ENCODE data around the gene TANGO6. TPM values are rescaled to one million over a fixed set of nuclear protein-coding genes. Genes with fewer than 3 reads are reported as not detected.

TANGO6 gene
- 34.4 TPM for total RNA-seq

DNA sequence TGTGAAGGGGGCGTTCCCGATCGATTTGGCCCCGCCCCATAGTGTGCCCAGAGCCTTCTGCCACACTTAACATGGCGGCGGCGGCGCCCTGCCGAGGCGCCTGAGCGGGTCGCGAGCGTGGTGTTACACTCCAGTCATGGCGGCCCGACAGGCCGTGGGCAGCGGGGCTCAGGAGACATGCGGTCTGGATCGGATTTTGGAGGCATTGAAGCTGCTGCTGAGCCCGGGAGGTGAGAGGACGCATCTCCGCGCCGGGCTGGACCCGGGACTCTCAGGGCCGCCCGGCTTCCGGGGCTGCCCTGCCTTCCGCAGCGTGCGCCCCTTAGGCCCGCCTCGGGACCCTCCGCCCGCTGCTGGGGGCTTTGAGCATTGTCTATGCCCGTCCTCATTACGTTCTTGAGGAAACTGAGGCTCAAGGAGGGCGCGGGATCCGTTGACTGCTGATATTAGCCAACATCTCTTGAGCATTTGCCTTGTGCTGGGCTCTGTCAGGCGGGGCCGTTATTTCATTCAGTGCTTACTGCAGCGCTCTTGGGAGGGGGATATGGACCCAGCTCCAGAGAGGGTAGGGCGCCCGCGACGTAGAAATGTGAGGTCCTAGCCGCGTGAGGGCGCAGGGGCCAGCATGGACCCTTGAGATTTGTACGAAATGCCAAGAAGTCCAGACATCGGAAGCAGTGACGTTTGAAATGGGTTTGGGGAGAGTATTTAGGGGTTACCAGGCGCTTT is at the start of gene TANGO6:
Gene TANGO6, plus strand, starts transcription at position 50 of the 729 bp plus-strand sequence. Its CDS starts 87 bp downstream, at position 137.

DNA sequence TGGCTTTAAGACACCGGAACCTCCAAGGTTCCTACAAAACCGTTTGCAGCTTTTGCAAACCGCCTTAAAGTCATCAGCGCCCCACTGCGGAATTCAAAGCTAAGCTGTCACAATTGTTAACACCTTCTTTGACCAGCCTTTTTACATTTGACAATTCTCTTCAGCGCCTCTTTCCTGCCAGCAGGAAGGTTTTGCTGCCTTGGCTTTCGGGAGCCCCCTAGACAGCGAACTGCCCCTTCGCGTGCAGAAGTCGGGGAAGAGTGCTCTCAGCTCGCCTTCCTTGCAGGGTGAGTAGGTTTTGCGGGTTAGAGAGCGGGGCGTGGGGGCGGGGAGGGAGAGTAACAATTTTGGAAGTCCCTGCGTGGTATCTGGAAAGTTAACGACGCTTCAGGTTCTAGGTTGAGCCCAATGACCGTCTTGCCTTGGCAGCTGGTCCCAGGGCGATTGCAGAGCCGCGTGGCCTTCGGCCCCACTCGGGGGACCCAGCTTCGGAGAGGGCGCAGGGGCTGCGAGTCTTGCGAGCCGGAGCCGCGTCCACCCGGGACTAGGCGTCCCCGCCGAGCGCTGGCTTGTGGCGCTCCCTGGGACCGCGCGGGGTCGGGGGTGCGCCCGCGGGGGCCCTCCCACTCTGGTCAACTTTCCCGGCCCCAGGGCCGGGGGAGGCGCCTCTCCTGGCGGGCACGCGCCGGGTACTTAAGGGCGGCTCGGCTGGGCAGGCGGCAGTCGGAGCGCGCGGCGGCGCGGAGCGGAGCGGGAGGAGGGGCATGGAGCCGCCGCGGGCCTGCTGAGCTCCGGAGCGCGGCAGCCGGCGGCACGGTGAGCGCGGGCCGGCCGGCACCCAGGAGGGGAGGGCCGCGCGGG is 262.4 kb downstream of the TANGO6 start, which contains the start of gene HAS3:
Gene HAS3, plus strand, starts transcription at position 153 of the 861 bp plus-strand sequence. CDS start 3,743 bp downstream, outside the sequence.

DNA sequence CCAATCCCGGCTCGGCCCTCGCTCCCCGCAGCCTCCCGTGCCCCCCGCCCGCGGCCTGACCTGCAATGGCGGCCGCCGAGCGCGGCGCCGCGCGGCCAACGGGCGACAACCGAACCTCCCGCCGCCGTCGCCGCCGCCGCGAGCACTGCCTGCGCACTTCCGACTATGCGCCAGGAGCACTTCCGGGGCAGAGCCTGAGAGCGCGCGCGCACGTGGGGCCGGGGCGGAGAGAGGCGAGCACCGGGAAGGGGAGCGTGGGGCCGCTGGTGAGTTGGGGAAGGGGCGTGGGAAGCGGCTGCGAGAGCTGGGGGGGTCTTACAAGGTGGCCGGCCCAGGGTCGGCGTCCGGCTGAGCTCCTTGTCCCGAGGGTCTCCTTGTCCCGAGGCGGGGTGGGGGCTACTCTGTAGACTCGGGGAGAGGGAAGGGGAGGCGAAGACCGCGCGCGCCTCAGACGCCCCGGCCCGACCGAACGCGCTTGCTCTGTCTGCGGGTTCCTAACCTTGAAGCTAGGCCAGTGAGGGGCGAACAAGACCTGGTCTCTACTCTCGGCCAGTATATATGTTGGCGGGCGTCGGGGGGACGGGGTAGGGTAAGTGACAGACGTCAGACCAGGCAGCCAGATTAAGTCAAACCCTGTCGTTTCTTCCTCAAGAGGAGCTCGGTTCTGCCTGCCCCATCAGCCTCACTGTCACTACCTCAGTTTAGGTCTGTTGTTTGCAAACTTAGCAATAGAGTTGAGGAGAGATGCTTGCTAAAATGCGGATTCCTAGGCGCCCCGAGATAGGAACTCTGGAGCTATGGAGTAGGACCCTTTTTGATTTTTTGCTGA is 289.3 kb downstream of the TANGO6 start, which contains the start of the genes CHTF8 and UTP4:
Gene CHTF8, minus strand, starts transcription at position 165 of the 829 bp plus-strand sequence. CDS start 11,130 bp downstream, outside the sequence.
Gene UTP4, plus strand, starts transcription at position 226 of the 829 bp plus-strand sequence. CDS start 811 bp downstream, outside the sequence.

Other genes with a start within 250 kb of the TANGO6 start
- 24.2 TPM for gene CDH3, start 198.2 kb upstream of the TANGO6 start, total RNA-seq
- 15.0 TPM for gene CDH1, start 106.2 kb upstream of the TANGO6 start, total RNA-seq

Data from camera-type eye (tissue), 1 donor.